SKM-1 (cell line): ENCODE data around the gene LCP1.
A peak's percentile ranks its signal among the peaks of the same experiment; 100 is the strongest.

Experiments
- DNase-seq: peaks from one replicate; lab custom pipeline; 2025; ENCODE audit not compliant: unreplicated experiment; lab: John Stamatoyannopoulos, UW

LCP1 gene

DNA sequence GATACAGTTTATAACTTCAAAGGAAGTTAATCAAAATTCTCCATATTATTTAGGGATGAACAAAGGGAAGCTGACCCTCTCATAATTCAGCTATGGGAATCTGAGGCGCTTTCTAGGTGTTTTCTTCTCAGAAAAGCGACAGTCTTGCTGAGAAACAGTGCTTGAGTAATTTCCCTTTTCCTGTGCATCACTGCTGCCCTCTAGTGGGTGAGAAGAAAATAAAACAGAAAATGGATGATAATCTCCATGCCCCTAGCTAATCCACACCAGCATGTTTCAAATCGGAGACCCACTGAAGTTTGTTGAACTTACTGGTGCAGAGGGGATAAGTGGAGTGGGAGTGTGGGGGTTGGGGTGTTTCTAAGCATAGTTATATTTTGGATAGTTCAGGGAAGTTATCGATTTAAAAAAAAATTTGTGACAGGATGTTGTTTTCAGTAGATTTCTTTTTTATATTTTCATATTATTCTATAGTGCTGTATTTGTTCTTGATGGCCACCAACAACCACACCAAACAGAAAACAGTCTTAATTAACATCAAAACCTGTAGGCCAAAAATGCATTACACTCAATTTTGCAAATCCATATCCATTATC lies 21.4 kb downstream of the LCP1 start:
- peak; percentile 48 for DNase-seq

DNA sequence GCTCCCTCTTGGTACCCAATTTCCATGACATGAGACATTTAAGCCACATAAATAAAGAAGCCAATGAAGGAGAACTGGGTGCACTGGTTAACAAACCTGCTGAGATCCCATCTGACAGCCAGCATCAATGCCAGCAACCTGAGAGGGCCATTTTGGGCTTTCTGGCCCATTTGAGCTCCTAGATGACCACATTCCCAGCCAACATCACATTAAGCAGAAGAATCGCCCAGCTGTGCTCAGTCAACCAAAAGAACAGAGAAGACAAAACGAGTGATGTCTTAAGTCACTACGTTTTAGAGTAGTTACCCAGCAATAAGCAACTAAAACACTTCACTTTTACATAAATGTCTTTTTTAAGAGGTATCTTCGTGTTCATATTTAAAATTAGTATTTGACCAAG lies 21.9 kb downstream of the LCP1 start:
- no peak for DNase-seq

DNA sequence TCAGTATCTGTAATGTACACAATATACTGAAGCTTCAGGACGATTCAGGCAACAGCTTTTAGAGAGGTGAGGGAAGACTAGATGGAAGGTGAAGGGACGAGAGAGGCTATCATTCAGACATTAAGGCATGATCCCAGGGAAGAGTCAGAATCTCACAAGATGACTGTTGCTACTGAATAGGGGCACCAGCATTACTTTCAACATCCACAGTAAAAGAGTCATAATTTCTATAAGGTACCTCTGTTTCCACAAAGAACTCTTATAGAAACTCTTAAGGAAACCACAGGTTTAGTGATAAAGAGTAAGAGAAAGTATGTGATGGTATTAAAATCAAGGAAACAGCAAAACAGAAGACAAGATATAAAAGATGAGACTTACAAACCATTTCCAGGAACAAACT lies 23.0 kb downstream of the LCP1 start:
- DNase-seq: no peak

DNA sequence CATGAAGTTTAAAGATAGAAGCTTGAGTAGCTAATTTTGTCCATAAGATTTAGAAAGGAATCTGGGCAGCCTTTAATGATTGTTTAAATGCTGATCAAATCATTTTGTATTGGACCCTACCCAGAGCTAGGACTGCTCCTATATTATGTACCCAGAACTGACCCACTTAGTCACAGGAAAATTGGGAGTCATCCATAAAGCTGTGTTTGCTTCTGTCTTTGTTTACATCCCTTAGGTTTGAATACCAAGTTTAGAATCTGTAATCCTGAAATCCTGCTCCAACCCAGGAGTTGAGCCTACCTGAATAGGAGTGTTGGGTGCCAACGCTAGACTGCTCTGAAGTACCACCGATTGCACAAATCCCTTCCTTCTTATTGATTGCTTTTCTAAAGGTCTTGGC lies 23.8 kb downstream of the LCP1 start:
- DNase-seq: no peak

DNA sequence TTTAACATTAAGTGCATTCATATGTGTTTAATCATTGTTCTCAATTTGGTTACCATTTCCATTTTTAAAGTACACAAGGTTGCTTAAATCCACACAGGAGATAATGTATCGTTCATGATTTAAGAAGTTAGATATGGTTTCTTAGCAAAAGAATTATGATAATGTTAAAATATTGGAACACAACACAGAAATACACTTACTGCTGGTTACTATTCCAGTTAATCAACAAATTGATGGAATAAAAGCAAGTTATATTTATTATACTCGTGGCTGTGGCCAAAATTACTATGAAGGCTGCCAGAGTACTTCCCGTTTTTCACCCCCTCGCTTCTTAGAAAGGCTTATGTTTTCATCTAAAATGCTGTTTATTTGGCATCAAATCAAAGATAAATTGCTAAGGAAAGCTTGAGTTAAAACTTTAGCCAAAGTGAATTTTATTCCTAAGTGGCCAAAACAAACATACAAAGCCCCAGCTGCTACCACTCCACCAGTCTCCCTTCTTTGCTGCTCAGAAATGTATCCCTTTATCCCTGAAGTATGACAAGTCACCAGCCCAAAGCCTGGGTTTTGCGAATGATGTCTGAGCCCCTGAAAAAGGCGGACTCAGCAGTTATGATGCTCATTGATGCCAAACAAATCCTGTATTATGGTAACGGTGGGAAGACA lies 27.7 kb downstream of the LCP1 start:
- no peak for DNase-seq

DNA sequence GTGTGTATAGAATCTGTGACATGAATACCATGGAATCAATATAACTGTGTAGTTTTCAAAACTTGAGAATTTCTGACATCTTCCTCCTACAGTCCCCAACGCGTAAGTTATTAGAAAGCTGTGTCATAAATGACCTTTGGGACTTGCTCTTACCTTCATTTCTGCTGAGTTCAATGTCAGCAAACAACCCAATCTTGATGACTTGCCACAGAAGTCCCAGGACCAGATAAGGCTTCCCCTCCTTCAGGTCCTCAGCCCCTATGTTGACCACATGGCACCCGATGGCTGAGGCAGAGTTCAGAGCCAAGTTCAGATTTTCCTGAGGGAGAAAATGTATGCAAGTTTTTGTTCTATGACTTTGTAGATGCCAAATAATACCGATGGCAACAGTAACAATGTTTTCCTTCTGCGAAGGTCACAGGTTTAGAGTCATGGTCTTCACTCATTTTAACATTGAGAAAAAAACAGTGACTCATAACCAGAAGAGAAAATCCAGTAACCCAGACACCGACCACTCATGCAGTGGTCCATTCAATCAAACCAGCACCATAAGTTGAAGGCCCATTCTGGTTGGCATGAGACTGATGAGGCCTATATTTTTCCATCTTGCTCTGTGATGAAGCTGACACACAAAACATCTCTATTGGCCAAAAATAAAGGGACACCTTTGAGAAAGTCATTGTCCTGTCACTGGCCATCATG lies 29.2 kb downstream of the LCP1 start:
- DNase-seq: no peak

DNA sequence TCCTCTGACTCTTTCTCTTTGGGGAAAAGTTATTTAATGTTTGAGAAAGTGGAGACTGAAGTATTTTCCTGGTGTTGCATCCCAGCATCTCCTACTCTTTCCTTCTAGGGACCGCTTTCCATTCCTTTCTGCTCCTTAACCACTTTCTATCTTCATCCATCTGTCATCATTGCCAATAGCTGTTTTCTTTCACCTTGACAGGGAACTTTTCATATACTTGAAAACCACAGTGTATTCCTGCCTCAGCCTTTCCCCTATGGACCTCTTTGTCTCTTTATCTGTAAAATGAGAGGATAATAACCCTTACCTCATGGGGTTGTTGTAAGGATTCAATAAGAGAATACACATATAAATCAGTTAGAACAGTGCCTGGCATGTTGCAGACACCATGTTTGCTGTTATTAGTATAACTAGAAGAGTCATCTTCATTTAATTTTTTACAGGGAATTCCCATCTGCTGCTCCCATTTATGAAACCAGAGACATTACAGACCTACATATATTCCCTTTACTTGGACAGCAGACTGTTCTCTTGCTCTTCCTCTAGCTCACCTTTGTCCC lies 31.8 kb downstream of the LCP1 start:
- DNase-seq: no peak

DNA sequence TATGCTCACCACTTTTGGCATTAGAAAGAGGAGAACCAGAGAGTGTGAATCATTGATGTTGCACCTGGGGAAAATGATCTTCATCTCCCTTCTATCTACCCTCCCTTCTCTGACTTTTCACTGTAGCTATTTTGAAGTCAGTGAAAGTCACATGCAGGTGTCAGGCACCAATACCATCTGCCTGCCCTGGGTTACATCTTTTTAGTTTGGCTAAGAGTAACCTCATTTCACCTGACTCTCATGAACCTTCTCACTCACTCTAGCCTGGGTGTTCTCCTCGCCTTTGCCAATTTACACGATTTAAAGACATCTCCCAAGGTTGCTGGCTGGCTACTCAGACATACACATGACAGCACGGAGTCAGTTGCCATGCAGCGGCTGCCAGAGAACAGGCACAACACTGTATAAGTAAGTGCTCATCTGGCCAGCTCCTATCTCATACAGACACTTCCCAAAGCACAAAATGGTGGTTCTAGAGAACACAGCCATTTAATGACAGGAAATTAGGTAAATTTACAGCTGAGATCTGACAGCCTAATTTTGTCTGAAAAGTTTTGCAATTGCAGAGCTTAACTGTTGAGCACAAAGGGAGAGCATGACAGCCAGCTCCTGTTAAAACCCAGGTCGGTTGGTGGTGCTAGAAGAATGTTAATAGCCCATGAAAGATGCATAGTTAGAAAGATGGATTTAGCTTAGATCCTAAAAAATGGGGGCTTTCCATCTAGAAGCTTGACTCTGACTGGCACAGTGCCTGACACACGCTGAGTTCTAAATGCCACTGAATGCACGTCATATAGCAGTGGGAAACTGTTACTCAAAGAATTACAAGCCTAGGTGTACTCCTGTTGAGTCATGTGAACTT lies 32.5 kb downstream of the LCP1 start:
- no peak for DNase-seq

DNA sequence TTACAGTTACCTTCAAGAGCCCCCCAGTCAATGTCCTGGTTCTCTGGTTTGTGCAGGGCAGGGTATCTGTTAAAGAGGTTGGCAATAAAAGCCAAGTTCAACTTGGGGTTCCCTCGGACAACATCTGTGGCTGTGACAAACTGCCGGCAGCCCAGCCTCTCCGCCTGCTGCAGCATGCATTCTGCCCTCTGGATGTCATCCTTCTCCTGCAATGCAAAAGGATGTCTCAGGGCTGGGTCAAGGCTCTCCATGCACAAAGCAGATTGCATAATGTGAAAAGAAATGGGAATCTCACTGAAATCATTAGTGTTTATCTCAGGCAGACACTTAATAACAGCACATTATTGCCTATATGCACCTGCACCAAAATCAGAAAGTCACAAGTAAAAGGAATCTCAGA lies 35.1 kb downstream of the LCP1 start:
- no peak for DNase-seq

DNA sequence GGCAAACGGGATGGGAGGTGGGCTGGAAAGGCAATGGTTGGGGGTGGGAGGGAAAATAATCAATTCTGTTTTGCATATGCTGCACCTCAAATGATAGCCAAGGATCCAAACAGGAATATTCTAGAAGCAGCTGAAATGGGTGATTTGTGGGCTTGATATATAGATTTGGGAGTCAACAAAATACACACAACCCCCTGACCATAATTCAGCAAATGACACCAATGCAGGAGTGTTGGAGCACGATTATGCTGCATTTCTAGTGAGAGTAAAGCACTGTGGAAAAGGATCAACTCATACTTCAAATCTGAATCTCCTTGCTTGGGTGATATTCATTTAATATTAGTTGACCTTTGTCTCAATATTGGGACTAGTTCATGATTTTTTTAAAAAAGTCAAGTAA lies 36.0 kb downstream of the LCP1 start:
- no peak for DNase-seq

DNA sequence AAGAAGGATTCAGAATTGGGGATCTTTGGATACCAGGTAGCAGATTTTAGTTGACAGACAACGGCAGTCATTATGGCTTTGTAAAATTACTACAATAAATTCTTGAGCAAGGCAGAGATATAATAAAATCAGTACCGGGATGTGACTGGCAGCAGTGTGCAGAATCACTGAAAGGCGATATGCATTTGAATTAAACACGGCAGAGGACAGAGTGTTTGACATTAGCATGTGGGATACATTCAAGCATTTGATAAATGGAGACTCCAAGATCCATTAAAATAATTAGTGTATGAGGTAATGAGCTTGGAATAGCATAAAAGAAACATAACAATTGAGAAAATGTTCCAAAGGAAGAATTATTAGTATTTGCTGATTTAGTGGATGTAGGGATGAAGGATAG lies 36.8 kb downstream of the LCP1 start:
- no peak for DNase-seq

DNA sequence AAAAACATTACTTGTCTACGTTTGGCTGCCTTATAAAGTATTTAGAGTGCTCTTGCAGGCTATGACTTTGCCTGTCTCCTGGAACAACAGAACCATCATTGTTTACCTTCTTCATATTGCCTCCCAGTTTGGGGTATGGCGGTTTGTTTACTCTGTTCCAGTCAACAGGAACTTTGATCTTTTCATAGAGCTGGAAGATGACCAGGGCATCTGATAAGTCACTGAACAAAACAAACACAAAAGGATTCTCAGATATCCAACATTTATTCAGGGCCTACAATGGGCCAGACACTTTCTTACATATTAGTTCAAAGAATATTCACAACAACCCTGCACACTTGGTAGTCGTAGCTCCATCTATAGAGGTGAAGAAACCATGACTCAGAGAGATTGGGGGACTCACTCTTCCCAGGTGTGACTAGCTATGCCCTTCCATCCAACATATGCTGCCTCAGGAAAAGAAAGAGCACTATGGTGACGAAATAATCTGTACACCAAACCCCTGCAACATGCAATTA lies 38.7 kb downstream of the LCP1 start:
- DNase-seq: no peak

DNA sequence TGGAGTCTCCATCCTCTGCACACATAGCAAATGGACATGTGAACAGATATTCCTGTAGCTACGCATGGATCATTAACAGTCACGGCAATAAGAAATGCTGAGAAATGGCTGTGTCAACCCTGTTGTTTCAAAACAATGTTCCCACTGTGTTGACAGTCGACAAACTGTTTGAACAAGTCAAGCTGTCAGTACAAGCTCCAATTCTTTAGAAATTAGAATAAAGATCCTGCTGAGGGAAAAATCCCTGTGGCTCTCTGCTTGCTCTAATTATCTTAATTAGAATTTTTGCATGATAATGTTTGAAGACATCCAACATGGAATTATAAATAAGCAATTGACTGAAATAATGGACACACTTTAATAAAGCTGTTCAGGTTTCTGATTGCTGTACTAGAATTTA lies 39.2 kb downstream of the LCP1 start:
- no peak for DNase-seq

DNA sequence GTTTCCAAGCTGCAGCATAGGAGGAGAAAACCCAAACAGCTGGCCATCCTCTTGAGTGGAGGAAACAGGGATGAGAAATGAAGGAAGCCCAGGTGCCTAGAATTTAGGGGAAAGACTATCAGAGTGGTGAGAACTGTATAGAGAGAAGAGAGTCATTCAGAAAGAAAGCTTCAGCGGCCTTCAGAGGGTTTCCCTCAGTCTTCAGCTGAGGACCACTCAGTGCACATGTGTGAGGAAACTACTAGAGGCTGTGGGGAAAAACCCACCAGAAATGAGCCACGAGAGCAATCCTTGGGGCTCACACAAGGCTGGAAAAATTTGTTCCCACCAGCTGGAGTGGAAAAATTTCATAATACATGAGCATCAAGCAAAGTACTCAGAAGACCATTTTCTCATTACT lies 41.9 kb downstream of the LCP1 start:
- no peak for DNase-seq

DNA sequence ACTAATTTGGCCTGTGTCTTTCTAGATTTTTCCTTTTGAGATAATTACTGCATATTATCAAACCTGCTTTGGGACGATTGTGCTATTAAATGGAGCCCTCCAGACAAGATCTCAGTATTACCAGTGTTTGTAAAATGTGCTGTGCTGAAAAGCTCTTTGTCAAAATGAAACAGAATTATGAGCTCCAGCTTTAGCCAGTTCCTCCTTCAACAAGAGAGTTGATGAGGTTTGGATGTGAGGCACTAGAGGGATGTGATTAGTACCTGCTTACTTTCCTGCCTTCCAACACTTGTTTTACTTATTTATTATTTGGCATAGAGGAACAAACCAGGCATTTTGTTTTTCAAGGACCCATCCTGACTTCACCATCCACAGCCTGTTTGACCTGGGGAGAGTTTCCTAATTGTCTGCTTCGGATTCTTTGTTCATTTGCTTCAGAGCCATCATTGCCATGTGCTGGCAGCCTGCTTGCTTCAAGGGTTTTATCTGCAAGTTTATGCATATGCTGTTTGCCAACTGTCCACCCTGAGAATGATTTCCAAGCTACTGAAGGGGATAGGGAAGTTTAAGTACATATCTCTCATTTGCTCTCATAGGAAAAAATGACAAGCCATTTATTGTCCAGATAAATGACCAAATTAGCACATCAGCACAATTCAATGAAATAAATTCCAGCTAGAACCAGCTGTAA lies 44.2 kb downstream of the LCP1 start:
- DNase-seq: no peak

DNA sequence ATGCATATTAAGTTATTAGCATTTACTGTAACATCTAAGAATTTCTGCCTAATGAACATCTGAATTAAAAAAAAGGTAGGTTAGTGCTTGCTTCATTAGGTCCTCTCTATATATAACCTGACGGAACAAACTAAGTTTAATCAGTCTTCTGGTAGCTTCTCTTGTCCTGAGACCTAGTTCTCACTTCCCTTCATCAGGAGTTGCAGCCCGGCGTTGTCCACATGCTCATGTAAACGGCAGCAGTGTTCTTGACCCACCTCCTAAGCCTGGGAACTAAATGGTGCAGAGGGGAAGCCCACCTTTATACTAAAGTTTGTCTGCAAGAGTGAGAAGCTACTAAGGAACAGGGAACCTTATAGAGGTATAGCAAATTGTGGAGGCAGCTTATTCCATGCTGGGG lies 45.3 kb downstream of the LCP1 start:
- DNase-seq: no peak

DNA sequence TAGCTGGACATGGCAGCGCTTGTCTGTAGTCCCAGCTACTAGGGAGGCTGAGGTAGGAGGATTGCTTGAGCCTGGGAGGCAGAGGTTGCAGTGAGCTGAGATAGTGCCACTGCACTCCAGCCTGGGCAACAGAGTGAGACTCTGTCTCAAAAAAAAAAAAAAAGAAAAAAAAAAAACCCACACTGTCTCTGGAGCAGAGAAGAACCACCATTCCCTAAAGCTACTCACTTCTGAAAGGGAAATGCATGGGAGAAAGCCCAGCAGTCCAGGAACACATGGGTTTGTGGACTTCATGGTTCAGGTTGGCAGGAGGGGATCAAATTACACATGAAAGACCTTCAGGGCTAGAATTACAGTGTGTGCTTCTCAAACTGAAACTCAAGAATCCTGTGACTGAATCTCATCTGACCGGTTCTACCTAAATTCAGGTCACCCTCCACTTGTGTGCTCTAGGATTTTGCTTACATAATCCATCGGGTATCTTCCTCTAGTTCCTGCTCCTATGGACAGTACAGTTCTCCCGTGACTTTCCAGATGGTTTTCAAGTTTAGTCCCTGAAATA lies 46.9 kb downstream of the LCP1 start:
- no peak for DNase-seq

DNA sequence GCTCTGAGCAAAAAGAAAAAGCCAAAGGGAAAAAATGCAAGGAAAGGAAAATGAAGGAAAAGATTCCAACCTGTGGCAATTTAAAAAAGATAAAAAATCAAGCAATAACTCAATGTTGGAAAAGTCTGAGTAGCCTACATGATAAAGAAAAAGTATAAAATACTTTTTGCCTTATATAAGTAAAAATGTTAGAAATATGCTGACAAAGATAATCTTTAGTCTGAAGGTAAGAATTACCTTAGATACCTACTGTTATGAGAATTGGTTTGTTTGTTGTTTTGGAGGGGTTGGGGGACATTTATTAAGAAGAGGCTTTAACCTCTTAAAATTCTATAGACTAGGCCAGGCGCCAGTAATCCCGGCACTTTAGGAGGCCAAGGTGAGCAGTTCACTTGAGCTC lies 47.5 kb downstream of the LCP1 start:
- DNase-seq: no peak

DNA sequence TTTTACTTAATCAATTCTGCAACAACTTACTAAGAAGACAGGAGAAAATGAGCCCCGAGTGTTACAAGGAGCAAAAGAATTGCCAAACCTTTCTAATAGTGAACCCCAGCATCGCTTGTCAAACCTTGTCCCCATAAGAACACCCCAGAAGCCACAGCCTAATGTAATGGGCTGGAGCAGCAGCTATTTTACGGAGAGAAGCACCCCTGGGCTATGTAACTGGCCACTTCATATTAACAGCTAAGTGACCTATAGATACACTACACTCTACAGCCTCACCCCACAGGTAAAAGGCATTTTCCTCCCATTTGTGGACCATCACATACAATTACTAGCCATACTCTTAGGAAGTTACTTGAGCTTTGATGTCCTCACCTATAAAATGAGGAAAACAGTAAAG lies 49.9 kb downstream of the LCP1 start:
- no peak for DNase-seq

DNA sequence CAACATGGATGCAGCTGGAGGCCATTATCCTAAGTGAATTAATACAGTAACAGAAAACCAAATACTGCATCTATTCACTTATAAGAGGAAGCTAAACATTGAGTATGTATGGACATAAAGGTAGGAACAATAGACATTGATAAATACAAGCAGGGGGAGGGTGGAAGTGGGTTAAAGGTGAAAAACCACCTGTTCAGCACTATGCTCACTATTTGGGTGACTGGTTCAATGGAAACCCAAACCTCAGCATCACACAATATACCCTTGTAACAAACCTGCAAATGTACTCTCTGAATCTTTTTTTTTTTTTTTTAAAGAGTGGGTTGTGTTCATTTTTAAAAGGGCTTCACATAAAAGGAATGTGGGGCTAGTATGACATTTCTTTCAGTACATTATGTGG lies 50.3 kb downstream of the LCP1 start:
- DNase-seq: no peak
